HG03354 (cell line): ENCODE data around the gene ATG2A.

ENCODE experiments used
- ATAC-seq: cut with Tn5 transposase; IDR thresholded peaks from one replicate; pipeline ENCODE4 v1.9.1; 2021; ENCODE audit warnings: mild to moderate bottlenecking; ENCODE audit not compliant: unreplicated experiment, poor library complexity, severe bottlenecking

ATG2A gene

GRCh38 chr11:64875369-64876228 is 41.4 kb downstream of the ATG2A start:
- no peak for ATAC-seq

- no peak for ATAC-seq
Measured at GRCh38 chr11:64874308-64875240, 42.4 kb downstream of the ATG2A start.

- no peak for ATAC-seq
Measured at GRCh38 chr11:64872790-64873488, 44.1 kb downstream of the ATG2A start.

- no peak for ATAC-seq
Measured at GRCh38 chr11:64871492-64871891, 45.5 kb downstream of the ATG2A start.

GRCh38 chr11:64870893-64871466 is 46.0 kb downstream of the ATG2A start:
- ATAC-seq, result no peak

- no peak for ATAC-seq
Measured at GRCh38 chr11:64870176-64870892, 46.7 kb downstream of the ATG2A start.

GRCh38 chr11:64869571-64870175 is 47.3 kb downstream of the ATG2A start:
- no peak for ATAC-seq

GRCh38 chr11:64868904-64869570 is 48.0 kb downstream of the ATG2A start:
- ATAC-seq, result no peak

GRCh38 chr11:64867748-64868462 is 49.1 kb downstream of the ATG2A start:
- no peak for ATAC-seq

GRCh38 chr11:64866173-64866491 is 50.9 kb downstream of the ATG2A start:
- peak; percentile 5 for ATAC-seq

- ATAC-seq, result peak; percentile 50
Measured at GRCh38 chr11:64865286-64866172, 51.5 kb downstream of the ATG2A start.

- peak; percentile 18 for ATAC-seq
Measured at GRCh38 chr11:64864473-64865285, 52.3 kb downstream of the ATG2A start.

- no peak for ATAC-seq
Measured at GRCh38 chr11:64864135-64864472, 52.9 kb downstream of the ATG2A start.

- ATAC-seq, result no peak
Measured at GRCh38 chr11:64863391-64864060, 53.5 kb downstream of the ATG2A start.

GRCh38 chr11:64862987-64863390 is 54.0 kb downstream of the ATG2A start:
- no peak for ATAC-seq
